Middle frontal gyrus (tissue), 1 donor: ENCODE results near the gene MLX.
"Not testable (repeated sequence)": the region's sequence is repeated elsewhere in the genome, so short reads cannot be mapped to it uniquely, and the experiment has no call there.

Experiments used
- DNase-seq: peaks from one replicate; pipeline ENCODE4 v3.0.0-alpha.2; 2015; ENCODE audit warnings: low spot score; ENCODE audit errors: extremely low spot score

MLX gene

GRCh38 chr17:42555122-42555622 lies 11.7 kb upstream of the MLX start:
- no peak for DNase-seq

- not testable (repeated sequence) for DNase-seq
These were observed 10.8 kb upstream of the MLX start for GRCh38 chr17:42555961-42556617.

GRCh38 chr17:42559075-42559474 lies 7.8 kb upstream of the MLX start:
- DNase-seq: no peak

GRCh38 chr17:42560246-42560645 lies 6.7 kb upstream of the MLX start:
- no peak for DNase-seq

GRCh38 chr17:42561897-42562387 lies 5.0 kb upstream of the MLX start, which contains the start of gene COASY:
Gene COASY, plus strand, starts transcription at chr17:42562148. Its CDS starts 475 bp downstream, at chr17:42562623.
- peak; percentile 93 for DNase-seq

GRCh38 chr17:42562388-42563142 lies 4.3 kb upstream of the MLX start:
- no peak for DNase-seq

GRCh38 chr17:42563143-42563509 lies 3.8 kb upstream of the MLX start:
- no peak for DNase-seq

GRCh38 chr17:42563543-42563942 lies 3.4 kb upstream of the MLX start:
- no peak for DNase-seq

- no peak for DNase-seq
These were observed 3.0 kb upstream of the MLX start for GRCh38 chr17:42563950-42564349.

- DNase-seq: no peak
These were observed 1.9 kb upstream of the MLX start for GRCh38 chr17:42564815-42565522.

- no peak for DNase-seq
These were observed 1.2 kb upstream of the MLX start for GRCh38 chr17:42565523-42566214.

GRCh38 chr17:42566215-42566882 lies 551 bp upstream of the MLX start:
- DNase-seq: no peak

- no peak for DNase-seq
These were observed 1.6 kb downstream of the MLX start for GRCh38 chr17:42568341-42569111.

GRCh38 chr17:42571435-42572225 lies 4.7 kb downstream of the MLX start:
- DNase-seq: no peak

- DNase-seq: no peak
These were observed 6.2 kb downstream of the MLX start for GRCh38 chr17:42573095-42573494.

- DNase-seq: no peak
These were observed 7.6 kb downstream of the MLX start for GRCh38 chr17:42574463-42574862.

GRCh38 chr17:42577140-42577531 lies 10.2 kb downstream of the MLX start:
- no peak for DNase-seq

GRCh38 chr17:42577532-42578281 lies 10.8 kb downstream of the MLX start, which contains the start of gene PSMC3IP:
Gene PSMC3IP, minus strand, starts transcription at chr17:42577729. Its CDS starts 43 bp downstream, at chr17:42577686.
- peak; percentile 90 for DNase-seq
